ENCODE results near the gene KCTD21.

The KCTD21 gene

DNA sequence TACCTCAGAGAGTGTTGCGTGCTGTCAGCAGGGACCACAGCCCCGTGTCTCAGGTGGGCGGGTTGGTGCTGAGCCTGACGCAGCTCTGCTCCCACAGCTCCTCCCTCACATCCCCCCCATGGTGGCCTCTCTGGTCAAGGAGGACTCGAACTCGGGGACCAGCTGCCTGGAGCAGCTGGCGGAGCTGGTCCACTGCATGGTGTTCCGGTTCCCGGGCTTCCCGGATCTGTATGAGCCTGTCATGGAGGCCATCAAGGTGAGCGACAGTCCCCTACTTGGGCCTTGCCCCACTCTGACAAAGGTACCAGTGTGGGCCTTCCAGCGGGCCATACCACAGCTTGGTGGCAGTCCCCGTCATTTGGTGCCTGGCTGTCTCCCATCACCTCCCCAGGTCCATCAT, 12.1 kb upstream of the KCTD21 start:
- DNase-seq (ENCODE audit: low spot score): no peak

DNA sequence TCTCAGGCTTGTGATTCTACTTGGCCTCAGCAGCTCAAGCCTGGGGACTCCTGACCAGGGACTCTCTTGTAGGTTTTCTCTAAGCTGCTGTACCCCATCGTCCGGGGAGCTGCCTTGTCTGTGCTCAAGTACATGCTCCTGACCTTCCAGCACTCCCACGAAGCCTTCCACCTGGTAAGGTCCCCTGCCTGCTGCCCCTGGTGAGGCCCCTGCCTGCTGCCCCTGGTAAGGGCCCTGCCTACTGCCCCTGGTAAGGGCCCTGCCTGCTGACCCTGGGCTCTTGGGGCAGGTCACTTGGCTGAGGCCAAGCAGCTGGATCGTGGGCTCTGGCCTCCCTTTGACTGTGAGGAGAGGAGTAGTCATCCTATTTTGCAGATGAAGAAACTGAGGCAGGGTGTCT, 11.6 kb upstream of the KCTD21 start:
- DNase-seq (ENCODE audit: low spot score): no peak

GRCh38 chr11:78199653-78200015, 11.2 kb upstream of the KCTD21 start:
- no peak for DNase-seq (ENCODE audit: low spot score)

GRCh38 chr11:78199015-78199652, 10.7 kb upstream of the KCTD21 start:
- DNase-seq (ENCODE audit: low spot score): no peak

- no peak for DNase-seq (ENCODE audit: low spot score)
These were observed 9.4 kb upstream of the KCTD21 start for GRCh38 chr11:78197816-78198215.

- no peak for DNase-seq (ENCODE audit: low spot score)
These were observed 8.2 kb upstream of the KCTD21 start for GRCh38 chr11:78196661-78197091.

GRCh38 chr11:78195917-78196560, 7.6 kb upstream of the KCTD21 start:
- no peak for DNase-seq (ENCODE audit: low spot score)

DNA sequence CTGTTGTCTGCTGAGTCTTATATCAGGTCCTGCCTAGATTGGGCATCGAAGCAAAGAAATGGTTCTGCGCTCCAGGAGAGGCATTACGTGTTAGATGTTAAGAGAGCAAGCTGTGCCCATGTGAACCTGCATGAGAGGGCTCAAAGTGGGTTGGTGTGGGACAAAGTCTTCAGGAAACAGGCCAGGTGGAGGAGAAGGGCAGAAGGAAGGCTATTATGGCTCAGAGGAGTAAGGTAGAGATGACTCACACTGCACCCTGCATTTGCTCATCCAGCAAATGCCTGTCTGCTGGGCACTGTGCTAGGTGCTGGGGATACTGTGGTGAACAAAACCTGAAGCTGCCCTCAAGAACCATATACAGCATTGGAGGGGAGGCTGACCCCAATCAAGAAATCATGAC, 6.1 kb upstream of the KCTD21 start:
- no peak for DNase-seq (ENCODE audit: low spot score)

DNA sequence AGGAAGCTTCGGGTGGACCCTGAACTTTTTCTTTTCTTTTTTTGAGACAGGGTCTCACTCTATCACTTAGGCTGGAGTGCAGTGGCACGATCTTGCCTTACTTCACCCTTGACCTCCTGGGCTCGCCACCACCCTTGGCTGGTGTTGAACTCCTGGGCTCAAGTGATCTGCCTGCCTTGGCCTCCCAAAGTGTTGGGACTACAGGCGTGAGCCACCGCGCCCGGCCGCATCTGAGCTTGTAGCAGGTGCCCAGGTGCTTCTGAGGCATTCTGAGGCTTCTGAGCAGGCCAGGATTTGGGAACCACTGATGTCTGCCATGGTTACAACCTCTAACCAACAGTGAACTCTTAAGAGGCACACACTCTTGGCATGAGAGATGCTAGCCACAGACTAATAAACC, 5.4 kb upstream of the KCTD21 start:
- no peak for DNase-seq (ENCODE audit: low spot score)

DNA sequence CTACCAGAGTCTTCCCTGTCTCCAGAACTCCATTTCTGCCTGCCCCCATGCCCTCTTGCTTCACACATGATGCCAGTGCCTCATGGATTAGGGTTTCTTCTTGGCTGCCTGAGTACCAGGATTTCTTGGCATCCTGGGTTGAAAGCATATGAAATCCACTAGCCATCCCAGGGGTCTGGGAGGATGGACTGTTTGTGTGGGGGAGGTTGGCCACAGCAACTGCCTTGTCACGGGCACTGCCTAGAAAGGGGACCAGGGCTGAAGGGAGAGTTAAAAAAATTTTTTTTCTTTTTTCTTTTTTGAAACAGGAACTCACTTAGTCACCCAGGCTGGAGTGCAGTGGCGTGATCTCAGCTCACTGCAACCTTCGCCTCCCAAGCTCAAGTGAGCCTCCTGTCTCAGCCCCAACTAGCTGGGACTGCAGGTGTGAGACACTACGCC, 4.5 kb upstream of the KCTD21 start:
- DNase-seq (ENCODE audit: low spot score): no peak

- DNase-seq (ENCODE audit: low spot score): no peak
These were observed 3.8 kb upstream of the KCTD21 start for GRCh38 chr11:78192223-78192719.

DNA sequence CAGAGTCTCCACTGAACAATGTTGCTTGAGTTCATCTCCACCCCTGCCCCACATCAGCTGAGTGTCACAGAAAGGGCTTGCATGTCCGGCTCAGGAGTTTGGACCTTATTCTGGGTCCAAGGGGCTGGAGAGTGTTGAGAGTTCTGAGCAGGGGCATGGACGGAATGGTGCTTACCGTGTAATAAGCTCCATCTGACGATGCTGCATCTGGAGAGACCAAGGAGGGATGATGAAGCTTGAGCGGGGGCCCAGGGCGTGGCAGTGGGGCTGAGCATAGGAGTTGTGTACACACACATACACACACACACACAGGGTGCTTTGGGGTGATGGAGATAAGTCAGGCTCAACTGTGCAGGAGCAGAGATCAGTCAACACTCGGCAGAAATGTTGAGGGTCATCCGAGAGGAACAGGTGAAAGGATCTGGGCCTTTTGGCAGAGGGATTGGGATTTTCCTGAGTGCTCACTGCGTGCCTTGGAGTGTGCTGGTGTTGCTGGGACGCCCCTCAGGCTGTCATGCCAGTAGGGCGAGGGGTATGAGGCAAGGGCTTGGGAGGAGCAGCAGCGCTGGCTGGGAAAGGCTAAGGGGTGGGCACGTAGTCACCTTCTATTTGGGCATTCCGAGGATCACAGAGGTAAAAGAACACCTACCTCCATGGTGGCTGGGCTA, 2.6 kb upstream of the KCTD21 start:
- DNase-seq (ENCODE audit: low spot score): no peak

- no peak for DNase-seq (ENCODE audit: low spot score)
These were observed 1.9 kb upstream of the KCTD21 start for GRCh38 chr11:78190374-78190773.

DNA sequence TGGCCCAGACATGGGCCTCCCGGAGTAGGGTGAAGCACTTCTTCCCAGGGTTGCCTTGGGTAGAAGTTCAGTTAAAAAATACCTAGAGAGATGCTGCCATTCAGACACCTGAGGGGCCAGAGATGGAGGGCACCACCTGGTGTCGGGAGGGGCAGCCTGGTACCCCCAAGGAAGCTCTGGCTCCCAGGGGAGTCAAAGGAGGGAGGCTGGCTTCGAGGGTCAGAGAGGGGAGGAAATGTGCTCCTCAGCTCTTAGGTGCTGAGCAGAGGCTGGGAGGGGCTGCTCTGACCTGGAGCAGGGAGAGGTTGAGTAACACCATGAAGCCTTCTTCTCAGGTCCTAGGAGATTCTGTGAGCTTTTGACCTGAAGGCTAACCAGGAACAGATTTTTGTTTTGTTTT, 1.4 kb upstream of the KCTD21 start:
- no peak for DNase-seq (ENCODE audit: low spot score)

DNA sequence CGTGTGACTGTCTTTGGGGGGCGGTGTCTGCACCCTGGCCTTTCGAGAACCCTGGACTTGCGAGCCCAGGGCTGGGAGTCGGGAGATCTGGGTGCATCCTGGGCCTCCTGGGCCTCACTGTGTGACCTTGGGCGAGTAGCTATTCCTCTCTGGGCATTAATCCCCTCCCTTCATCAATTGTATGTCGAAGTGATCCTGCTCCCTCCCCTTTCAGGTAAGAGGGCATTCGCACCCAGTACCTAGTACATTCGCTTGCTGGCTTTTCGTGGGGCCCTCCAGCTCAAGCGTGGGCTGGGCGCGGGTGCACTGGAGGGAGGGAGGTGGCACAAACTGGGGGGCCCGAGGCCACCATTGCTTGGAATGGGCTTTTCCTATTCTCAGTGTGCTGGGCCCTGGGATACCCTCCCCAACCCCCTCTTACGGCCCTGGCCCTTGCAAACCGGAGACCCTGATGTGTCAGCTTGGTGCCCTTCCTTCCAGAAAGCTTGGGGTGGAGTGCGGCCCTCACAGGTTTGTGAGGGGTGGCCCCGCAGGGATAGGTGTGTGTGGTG, 823 bp upstream of the KCTD21 start:
- DNase-seq (ENCODE audit: low spot score): no peak

GRCh38 chr11:78187366-78188285, 800 bp downstream of the KCTD21 start:
- DNase-seq (ENCODE audit: low spot score): no peak

- DNase-seq (ENCODE audit: low spot score): no peak
These were observed 7.2 kb downstream of the KCTD21 start for GRCh38 chr11:78181185-78181584.

DNA sequence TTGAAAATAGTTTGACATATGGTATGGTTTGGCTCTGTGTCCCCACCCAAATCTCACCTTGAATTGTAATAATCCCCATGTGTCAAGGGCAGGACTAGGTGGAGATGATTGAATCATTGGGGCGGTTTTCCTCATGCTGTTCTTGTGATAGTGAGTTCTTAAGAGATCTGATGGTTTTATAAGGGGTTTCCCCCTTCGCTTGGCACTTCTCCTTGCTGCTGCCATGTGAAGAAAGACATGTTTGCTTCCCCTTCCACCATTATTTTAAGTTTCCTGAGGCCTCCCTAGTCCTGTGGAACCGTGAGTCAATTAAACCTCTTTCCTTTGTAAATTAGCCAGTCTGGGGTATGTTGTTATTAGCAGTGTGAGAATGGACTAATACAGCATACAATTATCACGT, 7.7 kb downstream of the KCTD21 start:
- no peak for DNase-seq (ENCODE audit: low spot score)

- no peak for DNase-seq (ENCODE audit: low spot score)
These were observed 8.9 kb downstream of the KCTD21 start for GRCh38 chr11:78179459-78180071.

DNA sequence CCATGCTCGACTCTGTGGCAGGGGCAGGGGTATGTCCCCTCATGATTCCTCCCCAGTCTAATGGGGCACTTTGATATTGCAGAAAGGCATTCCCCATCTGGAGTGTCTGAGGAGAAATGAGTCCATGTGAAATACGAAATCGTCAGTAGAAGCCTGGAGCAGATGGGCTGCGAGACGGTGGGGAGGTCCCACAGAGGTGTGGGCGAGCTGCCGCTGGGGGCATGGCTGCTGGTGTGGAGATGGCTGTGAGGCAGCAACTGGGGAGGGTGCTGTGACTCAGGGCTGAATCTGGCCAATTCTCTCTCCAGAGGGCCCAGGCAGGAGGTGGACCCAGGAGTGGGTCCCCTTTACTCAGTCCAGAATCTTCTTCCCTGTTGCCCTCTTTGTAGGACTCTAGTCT, 11.2 kb downstream of the KCTD21 start:
- no peak for DNase-seq (ENCODE audit: low spot score)

DNA sequence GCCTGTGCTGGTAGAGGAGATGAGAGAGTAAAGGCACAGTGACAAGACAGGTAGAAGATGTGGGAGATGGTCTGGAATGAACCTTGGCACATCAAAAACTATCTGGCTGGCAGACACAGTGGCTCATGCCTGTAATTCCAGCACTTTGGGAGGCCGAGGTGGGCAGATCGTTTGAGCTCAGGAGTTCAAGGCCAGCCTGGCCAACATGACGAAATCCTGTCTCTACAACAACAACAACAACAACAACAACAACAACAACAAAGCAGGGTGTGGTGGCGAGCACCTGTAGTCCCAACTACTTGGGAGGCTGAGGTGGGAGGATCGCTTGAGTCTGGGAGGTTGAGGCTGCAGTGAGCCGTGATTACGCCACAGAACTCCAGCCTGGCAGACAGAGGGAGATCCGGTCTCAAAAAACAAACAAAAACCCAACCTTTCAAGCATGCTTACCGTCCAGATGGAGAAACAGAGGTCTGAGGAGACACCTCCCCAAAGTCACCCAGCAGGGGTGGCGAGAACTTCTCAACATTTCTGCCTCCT, 11.8 kb downstream of the KCTD21 start:
- no peak for DNase-seq (ENCODE audit: low spot score)
